GM21786 (cell line): ENCODE results near the gene MAFG.
A peak's percentile ranks its signal among the peaks of the same experiment; 100 is the strongest.

Source experiments
- ATAC-seq: cut with Tn5 transposase; IDR thresholded peaks from one replicate; pipeline ENCODE4 v1.9.1; 2021; ENCODE audit not compliant: unreplicated experiment

MAFG gene

GRCh38 chr17:81870131-81870980 lies 57.2 kb downstream of the MAFG start:
- ATAC-seq = peak; percentile 14

GRCh38 chr17:81869221-81870130 lies 58.1 kb downstream of the MAFG start:
- ATAC-seq = no peak

- ATAC-seq = no peak
Observed at GRCh38 chr17:81868674-81869220, 58.8 kb downstream of the MAFG start.
